KOPT-K1 (cell line): Measurements from ENCODE around the gene RPP40.

Source experiments
- H3K27ac ChIP-seq: fragments of 200-600 bp; sonication (generic); 2 replicates; pipeline ENCODE4 v1.5.1; 2016; ENCODE audit warnings: antibody characterized with exemption, mild to moderate bottlenecking, low read depth, low read length; ENCODE audit not compliant: poor library complexity, severe bottlenecking
- H3K36me3 ChIP-seq: fragments of 200-600 bp; sonication (generic); 2 replicates; pipeline ENCODE4 v1.5.1; 2017; ENCODE audit warnings: antibody characterized with exemption, mild to moderate bottlenecking, low read length, moderate library complexity; ENCODE audit not compliant: insufficient read depth
- H3K9me3 ChIP-seq: fragments of 200-600 bp; sonication (generic); 2 replicates; pipeline ENCODE4 v1.5.1; 2017; ENCODE audit warnings: antibody characterized with exemption, low read length, mild to moderate bottlenecking; ENCODE audit not compliant: insufficient read depth, poor library complexity, severe bottlenecking

Gene RPP40

DNA sequence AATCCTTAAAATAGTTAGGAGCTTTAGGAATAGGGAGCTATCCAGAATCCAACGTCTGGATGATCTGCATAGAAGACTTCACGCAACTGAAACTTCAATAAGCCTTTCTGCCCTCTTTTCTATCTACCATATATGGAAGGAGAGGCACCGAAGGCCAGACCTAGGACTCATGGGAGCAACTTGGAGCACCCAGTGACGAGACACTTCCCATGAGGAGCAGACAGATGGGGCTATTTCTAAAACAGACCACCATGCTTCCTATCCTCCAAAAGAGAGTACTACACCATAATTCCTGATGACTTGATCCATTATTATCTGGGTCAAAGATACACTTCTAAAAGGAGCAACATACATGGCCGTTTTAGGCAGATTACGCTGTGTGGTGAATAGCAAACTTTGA is 6.0 kb downstream of the RPP40 start:
- H3K9me3 ChIP-seq: no peaks in the 10 kb centered on the region
- peaks cover 59% of the 10 kb centered on the region for H3K36me3 ChIP-seq
- H3K27ac ChIP-seq: no peak overlapping the region

DNA sequence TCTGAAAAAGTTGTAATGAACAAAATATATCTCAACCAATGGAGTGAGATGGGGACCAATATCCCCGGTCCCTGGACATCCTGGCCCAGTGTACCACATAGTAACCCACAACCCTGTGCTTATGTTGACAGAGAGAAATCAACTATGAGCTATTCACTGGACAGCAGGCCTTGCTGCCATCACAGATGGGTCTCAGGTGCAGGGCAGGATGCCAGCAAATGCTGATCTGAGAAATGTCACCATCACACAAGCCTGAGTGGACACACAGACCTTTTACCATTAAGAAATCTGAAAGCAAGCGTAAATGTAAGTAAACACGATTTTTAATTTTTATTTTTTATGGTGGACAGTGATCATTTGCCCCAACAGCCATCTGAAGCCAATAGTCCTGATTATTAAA is 9.1 kb downstream of the RPP40 start:
- Histone ChIP-seq H3K27ac (no peak overlapping the region), H3K36me3 (peaks cover 47% of the 10 kb centered on the region), H3K9me3 (no peaks in the 10 kb centered on the region)

DNA sequence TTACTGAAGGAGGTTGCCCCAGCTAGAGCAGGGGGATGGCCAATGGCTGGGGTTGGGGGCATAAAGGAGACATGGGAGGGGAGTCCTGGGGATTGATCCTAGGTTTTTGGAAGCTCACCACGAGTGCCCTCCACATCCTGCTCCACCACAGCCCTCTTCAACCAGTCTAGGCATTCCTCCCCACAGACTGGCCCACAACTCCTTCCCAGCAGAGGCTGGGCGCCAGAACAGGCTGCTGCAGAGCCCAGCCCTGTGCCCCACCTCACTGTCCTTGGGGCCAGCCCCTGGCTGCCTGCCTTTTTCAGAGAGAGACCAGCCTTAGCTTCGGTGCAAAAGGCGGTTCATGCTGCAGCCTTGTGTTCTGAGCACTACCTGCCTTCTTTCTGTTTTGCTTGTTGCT is 16.4 kb downstream of the RPP40 start:
- Histone ChIP-seq H3K9me3 (no peaks in the 10 kb centered on the region), H3K27ac (no peak overlapping the region), H3K36me3 (0 out of 2 replicates have a peak, but pooled peaks cover 4% of the 10 kb centered on the region)

- no peak overlapping the region for H3K27ac ChIP-seq
- H3K9me3 ChIP-seq: no peaks in the 10 kb centered on the region
- 0 out of 2 replicates have a peak, but pooled peaks cover 4% of the 10 kb centered on the region for H3K36me3 ChIP-seq
These were observed 16.8 kb downstream of the RPP40 start for GRCh38 chr6:4986999-4987398.

DNA sequence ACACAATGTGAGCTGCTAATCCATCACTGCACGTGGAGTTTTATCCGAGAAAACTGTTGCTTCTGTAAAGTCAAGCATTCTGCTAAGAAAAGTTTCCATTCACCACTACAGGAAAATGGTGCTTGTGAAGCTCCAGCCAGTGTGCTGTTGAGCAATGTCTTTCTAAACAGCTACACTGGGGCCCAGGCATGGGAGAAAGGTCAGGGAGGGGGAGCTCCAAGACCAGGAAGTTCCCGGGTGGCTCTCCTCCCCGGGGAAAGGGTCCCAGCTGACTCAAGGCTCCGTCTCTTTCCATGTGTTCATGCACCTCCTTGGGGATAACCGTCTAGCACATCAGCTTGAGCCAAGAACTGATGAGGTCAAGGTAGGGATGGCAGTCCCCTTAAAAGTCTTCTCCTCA is 20.5 kb downstream of the RPP40 start:
- no peak overlapping the region for H3K27ac ChIP-seq
- peaks cover 21% of the 10 kb centered on the region for H3K9me3 ChIP-seq
- no peaks in the 10 kb centered on the region for H3K36me3 ChIP-seq

DNA sequence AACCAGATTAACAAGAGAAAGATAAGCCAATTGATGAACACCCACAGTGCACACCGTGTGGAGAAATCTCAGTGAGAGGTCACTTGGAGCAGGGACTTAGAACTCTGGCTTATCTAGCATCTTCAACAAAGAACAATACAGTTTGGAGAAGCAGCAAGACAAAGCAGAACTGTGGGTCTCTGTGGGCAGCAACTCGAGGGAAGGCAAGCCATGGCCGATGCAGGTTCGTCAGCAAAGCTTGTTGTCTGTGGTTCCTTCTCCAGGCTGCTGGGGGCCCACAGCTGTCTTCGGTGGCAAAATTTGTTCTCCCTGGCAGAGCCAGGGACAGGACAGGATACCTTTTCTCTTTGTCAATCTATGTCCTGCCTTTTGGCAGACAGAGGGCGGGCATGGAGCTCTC is 22.1 kb downstream of the RPP40 start:
- Histone ChIP-seq H3K27ac (no peak overlapping the region), H3K9me3 (peaks cover 27% of the 10 kb centered on the region), H3K36me3 (no peaks in the 10 kb centered on the region)

DNA sequence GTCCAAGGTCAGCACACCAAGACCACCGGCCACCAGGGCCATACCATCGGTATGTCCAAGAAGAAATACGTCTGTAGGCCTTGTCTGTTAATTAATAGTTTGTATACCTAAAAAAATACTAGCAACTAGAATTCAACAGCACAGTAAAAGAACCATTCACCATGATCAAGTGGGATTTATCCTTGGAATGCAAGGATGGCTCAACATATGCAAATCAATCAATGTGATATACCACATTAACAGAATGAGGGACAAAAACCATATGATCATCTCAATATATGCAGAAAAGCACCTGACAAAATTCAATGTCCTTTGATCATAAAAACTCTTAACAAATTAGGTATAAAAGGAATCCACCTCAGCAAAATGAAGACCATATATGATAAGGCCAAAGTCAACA is 24.4 kb downstream of the RPP40 start:
- Histone ChIP-seq H3K9me3 (peaks cover 27% of the 10 kb centered on the region), H3K36me3 (no peaks in the 10 kb centered on the region), H3K27ac (no peak overlapping the region)

DNA sequence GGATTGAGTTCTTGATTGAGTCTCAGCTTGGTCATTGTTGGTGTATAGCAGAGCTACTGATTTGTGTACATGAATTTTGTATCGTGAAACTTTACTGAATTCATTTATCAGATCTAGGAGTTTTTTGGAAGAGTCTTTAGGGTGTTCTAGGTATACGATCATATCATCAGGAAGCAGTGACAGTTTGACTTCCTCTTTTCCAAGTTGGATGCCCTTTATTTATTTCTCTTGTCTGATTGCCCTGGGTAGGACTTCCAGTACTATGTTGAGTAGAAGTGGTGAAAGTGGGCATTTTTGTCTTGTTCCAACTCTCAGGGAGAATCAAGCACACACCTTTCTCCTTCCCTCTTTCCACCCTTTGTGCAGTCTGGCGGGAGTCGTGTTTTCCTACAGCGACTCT is 26.4 kb downstream of the RPP40 start:
- H3K36me3 ChIP-seq: no peaks in the 10 kb centered on the region
- peaks cover 27% of the 10 kb centered on the region for H3K9me3 ChIP-seq
- no peak overlapping the region for H3K27ac ChIP-seq

GRCh38 chr6:4975506-4975905 is 28.3 kb downstream of the RPP40 start:
- peaks cover 23% of the 10 kb centered on the region for H3K9me3 ChIP-seq
- no peaks in the 10 kb centered on the region for H3K36me3 ChIP-seq
- H3K27ac ChIP-seq: no peak overlapping the region

DNA sequence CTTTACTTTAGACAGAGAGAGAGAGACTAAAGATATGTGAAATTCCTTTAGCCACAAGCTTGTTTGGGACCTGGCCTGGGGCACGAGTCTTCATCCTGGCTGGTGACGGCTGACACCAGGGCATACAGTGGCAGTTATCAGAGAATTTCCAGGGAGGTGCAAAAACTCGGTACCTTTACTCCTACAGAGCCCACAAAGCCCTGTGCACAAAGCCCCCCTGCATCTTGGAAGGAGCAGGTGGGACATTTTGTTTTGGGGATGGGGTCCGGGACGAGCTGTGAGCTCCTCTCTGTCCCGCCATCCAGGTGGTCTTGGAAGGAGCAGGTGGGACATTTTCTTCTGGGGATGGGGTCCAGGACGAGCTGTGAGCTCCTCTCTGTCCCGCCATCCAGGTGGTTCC is 28.9 kb downstream of the RPP40 start:
- H3K27ac ChIP-seq: no peak overlapping the region
- H3K9me3 ChIP-seq: peaks cover 21% of the 10 kb centered on the region
- H3K36me3 ChIP-seq: no peaks in the 10 kb centered on the region

- no peaks in the 10 kb centered on the region for H3K36me3 ChIP-seq
- H3K9me3 ChIP-seq: peaks cover 13% of the 10 kb centered on the region
- no peak overlapping the region for H3K27ac ChIP-seq
These were observed 29.7 kb downstream of the RPP40 start for GRCh38 chr6:4973982-4974745.

DNA sequence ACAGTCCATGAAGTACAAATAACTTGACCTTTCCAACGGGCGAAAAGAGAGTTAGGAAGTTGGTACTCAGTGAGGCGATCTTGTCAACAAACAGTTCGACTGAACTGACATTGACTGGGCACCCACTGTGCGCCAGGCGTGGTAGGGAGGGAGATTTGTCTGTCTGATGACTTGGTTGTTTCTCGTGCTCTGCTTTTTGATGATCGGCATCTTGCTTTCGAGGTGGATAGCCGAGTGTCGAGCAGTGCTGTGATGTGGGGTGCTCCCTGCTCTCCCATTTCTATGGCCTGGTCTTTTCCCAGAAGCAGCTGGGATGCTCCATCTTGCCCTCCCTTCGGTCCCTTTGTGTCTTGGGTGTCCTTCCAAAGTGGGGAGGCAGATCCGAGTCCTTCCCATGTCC is 30.4 kb downstream of the RPP40 start:
- H3K27ac ChIP-seq: no peak overlapping the region
- H3K36me3 ChIP-seq: no peaks in the 10 kb centered on the region
- H3K9me3 ChIP-seq: peaks cover 7% of the 10 kb centered on the region

GRCh38 chr6:4972438-4972837 is 31.4 kb downstream of the RPP40 start:
- no peaks in the 10 kb centered on the region for H3K9me3 ChIP-seq
- H3K36me3 ChIP-seq: no peaks in the 10 kb centered on the region
- no peak overlapping the region for H3K27ac ChIP-seq

- no peaks in the 10 kb centered on the region for H3K36me3 ChIP-seq
These were observed 32.0 kb downstream of the RPP40 start for GRCh38 chr6:4971851-4972250.

DNA sequence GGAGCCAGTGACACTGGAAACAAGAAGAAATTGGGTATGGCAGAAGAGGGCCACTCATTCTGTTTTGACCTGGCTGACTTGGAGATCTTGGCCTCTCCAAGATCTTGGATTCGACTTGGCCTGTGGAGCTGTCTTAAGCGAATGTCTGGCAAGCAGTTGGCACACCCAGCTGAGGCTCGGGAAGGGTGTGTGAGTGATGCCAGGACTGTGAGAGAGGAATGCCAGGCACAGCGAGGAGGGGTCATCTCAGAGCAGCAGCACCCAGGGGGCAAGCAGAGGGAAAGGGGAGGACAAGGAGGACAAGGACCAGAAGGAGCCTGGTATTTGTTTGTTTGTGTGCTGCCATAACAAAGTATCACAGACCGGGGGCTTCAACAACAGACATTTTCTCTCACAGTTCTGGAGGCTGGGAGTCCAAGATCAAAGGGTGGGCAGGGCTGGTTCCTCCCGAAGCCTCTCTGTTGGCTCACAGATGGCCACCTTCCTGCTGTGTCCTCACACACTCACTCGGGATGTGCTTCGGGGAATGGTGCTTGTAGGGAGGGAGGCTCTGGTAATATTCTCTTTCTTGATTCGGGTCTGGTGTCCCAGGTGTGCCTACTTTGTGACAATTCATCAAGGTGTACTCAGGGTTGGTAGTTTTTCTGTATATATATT is 33.0 kb downstream of the RPP40 start:
- Histone ChIP-seq H3K36me3 (no peaks in the 10 kb centered on the region), H3K9me3 (no peaks in the 10 kb centered on the region), H3K27ac (no peak overlapping the region)

More at GRCh38 chr6:4971851-4972250, 32.0 kb downstream of the RPP40 start:
- Histone ChIP-seq H3K27ac (no peak overlapping the region), H3K9me3 (no peaks in the 10 kb centered on the region)
